IMR-90 (cell line): ENCODE measurements around the gene LMBR1L.

Experiments
- BHLHE40 ChIP-seq: fragments of 150-350 bp; IDR thresholded peaks from 2 replicates; pipeline ENCODE4 v1.6.1; 2016; ENCODE audit warnings: mild to moderate bottlenecking, low read depth, low read length
- CEBPB ChIP-seq: IDR thresholded peaks from 2 replicates; pipeline ENCODE4 v1.6.1; 2012; ENCODE audit warnings: low read depth, low read length, improper control_type of control experiment
- CHD1 ChIP-seq: IDR thresholded peaks from 2 replicates; pipeline ENCODE4 v1.6.1; 2012; ENCODE audit warnings: low read depth, low read length, improper control_type of control experiment
- MAFK ChIP-seq: IDR thresholded peaks from 2 replicates; pipeline ENCODE4 v1.6.1; 2012; ENCODE audit warnings: low read depth, low read length, improper control_type of control experiment
- MAZ ChIP-seq: IDR thresholded peaks from 2 replicates; pipeline ENCODE4 v1.6.1; 2012; ENCODE audit warnings: low read depth, mild to moderate bottlenecking, low read length, improper control_type of control experiment, moderate library complexity, borderline replicate concordance
- MXI1 ChIP-seq: IDR thresholded peaks from 2 replicates; pipeline ENCODE4 v1.6.1; 2012; ENCODE audit warnings: low read depth, mild to moderate bottlenecking, low read length, moderate library complexity, borderline replicate concordance
- POLR2A ChIP-seq: IDR thresholded peaks from 2 replicates; pipeline ENCODE4 v1.6.1; 2012; ENCODE audit warnings: mild to moderate bottlenecking, low read depth, low read length
- RAD21 ChIP-seq: IDR thresholded peaks from 2 replicates; pipeline ENCODE4 v1.6.1; 2012; ENCODE audit warnings: low read length, improper control_type of control experiment
- RCOR1 ChIP-seq: IDR thresholded peaks from 2 replicates; pipeline ENCODE4 v1.6.1; 2012; ENCODE audit warnings: mild to moderate bottlenecking, low read length, improper control_type of control experiment; ENCODE audit not compliant: insufficient replicate concordance
- RFX5 ChIP-seq: IDR thresholded peaks from 2 replicates; pipeline ENCODE4 v1.8.0; 2012; ENCODE audit warnings: low read depth, mild to moderate bottlenecking, low read length, moderate library complexity
- SMC3 ChIP-seq: fragments of 150-350 bp; IDR thresholded peaks from 2 replicates; pipeline ENCODE4 v1.6.1; 2016; ENCODE audit warnings: low read depth, mild to moderate bottlenecking, antibody characterized with exemption, low read length, moderate library complexity
- TF ChIP-seq, protein P1 (sequence below): fragments of 150-350 bp; IDR thresholded peaks from 2 replicates; pipeline ENCODE4 v1.6.1; 2016; ENCODE audit warnings: low read depth, mild to moderate bottlenecking, low read length, moderate library complexity, borderline replicate concordance
- TF ChIP-seq, protein P2 (sequence below): conservative IDR thresholded peaks from 2 replicates; pipeline ENCODE4 v1.5.1; 2012; ENCODE audit warnings: mild to moderate bottlenecking, low read depth, low read length, improper control_type of control experiment
- TF ChIP-seq, protein P3 (sequence below): fragments of 150-350 bp; IDR thresholded peaks from 2 replicates; pipeline ENCODE4 v1.6.1; 2017; ENCODE audit warnings: mild to moderate bottlenecking, antibody characterized with exemption, low read length, low read depth

DNA sequence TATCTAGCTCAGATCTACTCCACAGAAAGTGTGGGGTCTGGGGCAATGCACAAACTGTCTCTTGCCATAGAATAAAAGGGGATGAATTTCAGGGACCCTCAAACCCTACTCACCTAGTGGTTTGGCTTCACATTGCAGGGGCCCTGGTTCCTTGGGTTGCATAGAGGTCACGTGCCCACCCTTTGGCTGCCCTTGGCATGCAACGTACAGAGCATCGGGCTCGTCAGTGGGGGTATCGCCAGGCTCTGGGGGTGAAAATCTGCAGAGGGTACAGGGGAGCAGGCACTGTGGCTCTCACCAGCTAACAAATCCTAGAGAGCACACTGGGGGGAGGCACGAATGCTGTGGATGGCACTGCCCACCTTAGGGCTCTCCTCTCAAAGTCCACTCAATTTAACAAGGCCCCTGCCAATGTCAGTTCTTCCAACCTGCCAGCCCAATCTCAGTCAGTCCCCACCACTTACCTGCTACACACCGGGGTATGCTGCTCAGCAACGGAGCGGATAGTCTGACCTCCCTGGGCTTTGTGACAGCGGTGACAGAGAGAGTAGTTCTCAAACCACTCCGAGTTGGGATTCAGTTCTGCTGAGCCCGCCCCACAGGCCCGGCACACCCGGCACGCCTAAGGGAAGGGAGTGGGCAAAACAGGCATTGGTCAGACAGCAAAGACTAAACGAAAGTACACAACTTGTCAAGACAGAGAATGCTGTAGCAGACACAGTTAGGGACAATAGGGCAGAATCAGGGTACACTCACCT is 58.0 kb downstream of the LMBR1L start:
- TF ChIP-seq, protein P1, sequence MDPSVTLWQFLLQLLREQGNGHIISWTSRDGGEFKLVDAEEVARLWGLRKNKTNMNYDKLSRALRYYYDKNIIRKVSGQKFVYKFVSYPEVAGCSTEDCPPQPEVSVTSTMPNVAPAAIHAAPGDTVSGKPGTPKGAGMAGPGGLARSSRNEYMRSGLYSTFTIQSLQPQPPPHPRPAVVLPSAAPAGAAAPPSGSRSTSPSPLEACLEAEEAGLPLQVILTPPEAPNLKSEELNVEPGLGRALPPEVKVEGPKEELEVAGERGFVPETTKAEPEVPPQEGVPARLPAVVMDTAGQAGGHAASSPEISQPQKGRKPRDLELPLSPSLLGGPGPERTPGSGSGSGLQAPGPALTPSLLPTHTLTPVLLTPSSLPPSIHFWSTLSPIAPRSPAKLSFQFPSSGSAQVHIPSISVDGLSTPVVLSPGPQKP = no peak
- TF ChIP-seq, protein P2, sequence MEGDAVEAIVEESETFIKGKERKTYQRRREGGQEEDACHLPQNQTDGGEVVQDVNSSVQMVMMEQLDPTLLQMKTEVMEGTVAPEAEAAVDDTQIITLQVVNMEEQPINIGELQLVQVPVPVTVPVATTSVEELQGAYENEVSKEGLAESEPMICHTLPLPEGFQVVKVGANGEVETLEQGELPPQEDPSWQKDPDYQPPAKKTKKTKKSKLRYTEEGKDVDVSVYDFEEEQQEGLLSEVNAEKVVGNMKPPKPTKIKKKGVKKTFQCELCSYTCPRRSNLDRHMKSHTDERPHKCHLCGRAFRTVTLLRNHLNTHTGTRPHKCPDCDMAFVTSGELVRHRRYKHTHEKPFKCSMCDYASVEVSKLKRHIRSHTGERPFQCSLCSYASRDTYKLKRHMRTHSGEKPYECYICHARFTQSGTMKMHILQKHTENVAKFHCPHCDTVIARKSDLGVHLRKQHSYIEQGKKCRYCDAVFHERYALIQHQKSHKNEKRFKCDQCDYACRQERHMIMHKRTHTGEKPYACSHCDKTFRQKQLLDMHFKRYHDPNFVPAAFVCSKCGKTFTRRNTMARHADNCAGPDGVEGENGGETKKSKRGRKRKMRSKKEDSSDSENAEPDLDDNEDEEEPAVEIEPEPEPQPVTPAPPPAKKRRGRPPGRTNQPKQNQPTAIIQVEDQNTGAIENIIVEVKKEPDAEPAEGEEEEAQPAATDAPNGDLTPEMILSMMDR = no peak
- TF ChIP-seq RAD21 (no peak), POLR2A (no peak), CEBPB (no peak), MAZ (no peak), MAFK (no peak), RCOR1 (no peak), SMC3 (no peak), CHD1 (no peak), RFX5 (no peak), MXI1 (no peak), BHLHE40 (no peak)
- TF ChIP-seq, protein P3, sequence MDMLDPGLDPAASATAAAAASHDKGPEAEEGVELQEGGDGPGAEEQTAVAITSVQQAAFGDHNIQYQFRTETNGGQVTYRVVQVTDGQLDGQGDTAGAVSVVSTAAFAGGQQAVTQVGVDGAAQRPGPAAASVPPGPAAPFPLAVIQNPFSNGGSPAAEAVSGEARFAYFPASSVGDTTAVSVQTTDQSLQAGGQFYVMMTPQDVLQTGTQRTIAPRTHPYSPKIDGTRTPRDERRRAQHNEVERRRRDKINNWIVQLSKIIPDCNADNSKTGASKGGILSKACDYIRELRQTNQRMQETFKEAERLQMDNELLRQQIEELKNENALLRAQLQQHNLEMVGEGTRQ = no peak
